K562 (cell line): ENCODE measurements around the gene ZNF805. TPM values are rescaled to one million over a fixed set of nuclear protein-coding genes. Genes with fewer than 3 reads are reported as not detected.

ENCODE experiments used
- ATAC-seq: fragments of 200-7000 bp; cut with Tn5 transposase; 3 replicates; pipeline ENCODE4 v1.9.1; 2020; ENCODE audit warnings: moderate library complexity
- BruUV-seq: library from RNA; stranded (reverse); fragments of 400-500 nt; replicated peaks from 2 replicates; lab custom pipeline; 2021; lab: Mats Ljungman, UMichigan
- CTCF ChIA-PET: fragments of 300-600 bp; formaldehyde crosslinking; extraction: SDS; loops from one replicate; lab custom pipeline; 2021; ENCODE audit warnings: low intra/inter-chr PET ratio; lab: Yijun Ruan, JAX
- POLR2A ChIA-PET: fragments of 300-600, 350-650 bp; sonication (Branson Sonifier 250); formaldehyde crosslinking; extraction: SDS; loops from one replicate; lab custom pipeline; 2021; ENCODE audit warnings: antibody characterized with exemption, inconsistent platforms; lab: Yijun Ruan, JAX
- DNase-seq, 4 experiments: peaks; one replicate each; pipeline versions ENCODE4 v3.0.0 to v3.0.0-alpha.2; 2011 to 2018; ENCODE audit warnings: low spot score in 3 of 4, mixed read lengths in 3 of 4; ENCODE audit errors: extremely low read depth in 1 of 4
- FAIRE-seq: peaks from 2 replicates; lab custom pipeline; 2011; peaks lifted over from hg19 to GRCh38; lab: Jason Lieb, UNC
- H2AFZ ChIP-seq: 2 replicates; pipeline ENCODE4 v1.6.0; 2011; ENCODE audit warnings: low read depth, low read length, control low read depth, inconsistent platforms
- H3K27ac ChIP-seq: fragments of 200-600 bp; 3 replicates; pipeline ENCODE4 v1.8.0; 2011; ENCODE audit warnings: low read depth, mild to moderate bottlenecking, control low read depth, inconsistent platforms, low read length, moderate library complexity, mixed read lengths; ENCODE audit errors: extremely low read depth
- H3K27me3 ChIP-seq, 2 experiments: fragments of 300-600 bp in 1 of 2; 2 replicates in 1 of 2; 3 replicates in 1 of 2; pipeline versions ENCODE4 v1.6.0 to v1.8.0; 2011; ENCODE audit warnings: inconsistent platforms in 2 of 2, low read length in 2 of 2, mild to moderate bottlenecking in 1 of 2, mixed read lengths in 1 of 2, moderate library complexity in 1 of 2; ENCODE audit not compliant: control insufficient read depth in 2 of 2, insufficient read depth in 2 of 2
- H3K36me3 ChIP-seq: fragments of 300-600 bp; 3 replicates; pipeline ENCODE4 v1.8.0; 2011; ENCODE audit warnings: mild to moderate bottlenecking, low read length, inconsistent platforms; ENCODE audit not compliant: control insufficient read depth, insufficient read depth
- H3K4me1 ChIP-seq, 2 experiments: fragments of 200-600 bp in 1 of 2; replicated peaks in 1 of 2; 2 replicates in 1 of 2; 3 replicates in 1 of 2; pipeline versions ENCODE4 v1.5.1 to v1.8.0; 2011; ENCODE audit warnings: inconsistent platforms in 2 of 2, low read length in 2 of 2, mild to moderate bottlenecking in 1 of 2, mixed read lengths in 1 of 2, moderate library complexity in 1 of 2; ENCODE audit not compliant: control insufficient read depth in 2 of 2, insufficient read depth in 2 of 2
- H3K4me2 ChIP-seq: 2 replicates; pipeline ENCODE4 v1.6.1; 2011; ENCODE audit warnings: low read length, control low read depth, inconsistent platforms, mixed read lengths; ENCODE audit not compliant: insufficient read depth
- H3K4me3 ChIP-seq: fragments of 200-600 bp; sonication (generic), shearing (Covaris generic); 2 replicates; pipeline ENCODE4 v1.5.1; 2016; ENCODE audit warnings: control low read depth, inconsistent platforms
- H3K79me2 ChIP-seq: fragments of 200-600 bp; 3 replicates; pipeline ENCODE4 v1.8.0; 2011; ENCODE audit warnings: low read length, inconsistent platforms; ENCODE audit not compliant: control insufficient read depth, insufficient read depth
- H3K9ac ChIP-seq, 2 experiments: 2 replicates each; pipeline versions ENCODE4 v1.6.0 to v1.6.1; 2011; ENCODE audit warnings: low read depth in 2 of 2, low read length in 2 of 2, control low read depth in 1 of 2, inconsistent platforms in 1 of 2, mild to moderate bottlenecking in 1 of 2, mixed read lengths in 1 of 2; ENCODE audit not compliant: insufficient read depth in 1 of 2
- H3K9me1 ChIP-seq: one replicate; pipeline ENCODE4 v1.6.0; 2011; ENCODE audit warnings: inconsistent platforms, mild to moderate bottlenecking, low read length, moderate library complexity; ENCODE audit not compliant: control insufficient read depth, insufficient read depth
- H3K9me3 ChIP-seq: replicated peaks from 2 replicates; pipeline ENCODE4 v1.5.1; 2011; ENCODE audit warnings: low read depth, low read length, inconsistent platforms; ENCODE audit not compliant: control insufficient read depth, insufficient read depth
- H4K20me1 ChIP-seq: replicated peaks from 2 replicates; pipeline ENCODE4 v1.6.1; 2011; ENCODE audit warnings: low read length, inconsistent platforms, mixed read lengths; ENCODE audit not compliant: control insufficient read depth, insufficient read depth
- EP400 ChIP-seq: fragments of 450-650 bp; IDR thresholded peaks from 2 replicates; pipeline ENCODE4 v1.6.1; 2017; ENCODE audit warnings: antibody characterized with exemption, mild to moderate bottlenecking, moderate library complexity
- ERF ChIP-seq: fragments of 450-650 bp; formaldehyde crosslinking; IDR thresholded peaks from 2 replicates; pipeline ENCODE4 v1.4.0; 2020; ENCODE audit warnings: mild to moderate bottlenecking, mixed read lengths
- HNRNPUL1 ChIP-seq: fragments of 200-400 bp; formaldehyde crosslinking; IDR thresholded peaks from 2 replicates; pipeline ENCODE4 v1.6.1; 2017; ENCODE audit warnings: low read length
- JUN ChIP-seq, 2 experiments: sonication (generic) in 1 of 2; formaldehyde crosslinking in 1 of 2; IDR thresholded peaks; 2 replicates each; pipeline versions ENCODE4 v1.6.1 to v1.8.0; 2012 to 2022; ENCODE audit warnings: borderline replicate concordance in 2 of 2, mild to moderate bottlenecking in 2 of 2, improper control_type of control experiment in 1 of 2, low read depth in 1 of 2, low read length in 1 of 2, missing genetic modification reagents in 1 of 2
- PURB ChIP-seq: sonication (generic); formaldehyde crosslinking; IDR thresholded peaks from 2 replicates; pipeline ENCODE4 v1.9.0; 2021; ENCODE audit warnings: low read depth, mild to moderate bottlenecking, missing genetic modification reagents
- SMARCA4 ChIP-seq: fragments of 450-650 bp; IDR thresholded peaks from 2 replicates; pipeline ENCODE4 v1.6.1; 2016
- YY1 ChIP-seq, 3 experiments: IDR thresholded peaks; 2 replicates each; pipeline ENCODE4 v1.6.1; 2011; ENCODE audit warnings: low read length in 2 of 3, mild to moderate bottlenecking in 2 of 3, moderate library complexity in 2 of 3, borderline replicate concordance in 1 of 3, control low read depth in 1 of 3, low read depth in 1 of 3; ENCODE audit not compliant: insufficient read depth in 3 of 3, insufficient replicate concordance in 2 of 3, control insufficient read depth in 1 of 3, insufficient read length in 1 of 3; ENCODE audit errors: extremely low read depth in 1 of 3
- ZNF764 ChIP-seq: fragments of 250-450 bp; sonication (Bioruptor Pico); IDR thresholded peaks from 2 replicates; pipeline ENCODE4 v1.4.0; 2020; ENCODE audit warnings: low read depth, mild to moderate bottlenecking, moderate library complexity
- WGBS: fragments of 100-300 bp; shearing (Covaris generic); methylation state at CpG from one replicate; pipeline ENCODE4 v1.1.6; 2016; ENCODE audit warnings: low coverage, mixed read lengths; ENCODE audit not compliant: insufficient coverage; ENCODE audit errors: missing lambda C conversion rate; 5-methylcytosine and 5-hydroxymethylcytosine counted together
- in situ Hi-C: fragments of 300-500 bp; cut with MboI; formaldehyde crosslinking; loops from 4 replicates; pipeline ENCODE4 v1.15.0; 2018; ENCODE audit warnings: inconsistent platforms, mixed read lengths
- intact Hi-C: fragments of 100-400 bp; cut with micrococcal nuclease; formaldehyde crosslinking; loops from 2 replicates; pipeline ENCODE4 v1.14.2; 2022
- polyA plus RNA-seq, 8 experiments: library from polyadenylated mRNA; depleted of rRNA in 4 of 8; stranded (reverse) in 5 of 8; unstranded in 3 of 8; fragments of >200 nt; fragmentation: Nextera tagmentation in 2 of 8; fragmentation: Illumina TruSeq in 1 of 8; extraction: Ambion mirVana in 2 of 8; extraction: Trizol in 1 of 8; gene quantifications; 2 replicates each; pipeline versions ENCODE4 v1.2.1 to v1.2.3, GENCODE V29; 2011 to 2014; ENCODE audit warnings: inconsistent platforms in 1 of 8, missing spikeins in 1 of 8
- total RNA-seq, 7 experiments: library from RNA; depleted of rRNA in 6 of 7; stranded (reverse); fragments of >200 nt in 6 of 7; fragmentation: Illumina TruSeq in 2 of 7; extraction: Trizol in 2 of 7; gene quantifications; 2 replicates each; pipeline versions ENCODE4 v1.2.1 to v1.2.3, GENCODE V29; 2011 to 2021; ENCODE audit warnings: low replicate concordance in 1 of 7
- TF ChIP-seq, protein P1 (sequence below), 3 experiments: fragments of 200-800 bp in 1 of 3; sonication (Bioruptor generic) in 1 of 3; sonication (generic) in 1 of 3; formaldehyde crosslinking in 1 of 3; IDR thresholded peaks; 2 replicates each; pipeline versions ENCODE4 v1.6.1 to v1.8.0; 2016 to 2022; ENCODE audit warnings: mild to moderate bottlenecking in 2 of 3, missing compliant biosample characterization in 2 of 3, missing genetic modification characterization in 2 of 3, missing genetic modification reagents in 1 of 3
- TF ChIP-seq, protein P2 (sequence below): fragments of 250-450 bp; sonication (Bioruptor Pico); IDR thresholded peaks from 2 replicates; pipeline ENCODE4 v1.8.0; 2022; ENCODE audit warnings: inconsistent platforms
- TF ChIP-seq, protein P3 (sequence below): fragments of 250-450 bp; sonication (Bioruptor Pico); IDR thresholded peaks from 2 replicates; pipeline ENCODE4 v1.4.0; 2020; ENCODE audit warnings: mild to moderate bottlenecking, moderate library complexity

The ZNF805 gene
- total and polyA plus RNA-seq, 9 of the 15 experiments (the other 6 are each of a cell fraction or from before 2014, with no cell fraction given): 0.32 to 6.7 (median 3.9) TPM

DNA sequence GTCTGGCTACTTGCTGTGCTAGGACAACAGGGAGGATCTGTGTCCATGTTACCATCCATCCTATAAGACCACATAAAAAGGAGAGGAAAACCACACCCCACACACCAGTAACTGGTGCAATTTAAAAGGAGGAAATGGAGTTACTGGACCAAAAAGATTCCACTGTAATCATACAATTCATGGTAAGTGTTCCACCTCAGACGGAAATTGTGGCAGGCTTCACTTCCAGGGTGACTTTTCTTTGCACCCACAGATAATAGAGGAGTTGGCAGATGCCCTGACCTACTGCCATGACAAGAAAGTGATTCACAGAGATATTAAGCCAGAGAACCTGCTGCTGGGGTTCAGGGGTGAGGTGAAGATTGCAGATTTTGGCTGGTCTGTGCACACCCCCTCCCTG lies 7.2 kb upstream of the ZNF805 start (continued):
- TF ChIP-seq, protein P1, sequence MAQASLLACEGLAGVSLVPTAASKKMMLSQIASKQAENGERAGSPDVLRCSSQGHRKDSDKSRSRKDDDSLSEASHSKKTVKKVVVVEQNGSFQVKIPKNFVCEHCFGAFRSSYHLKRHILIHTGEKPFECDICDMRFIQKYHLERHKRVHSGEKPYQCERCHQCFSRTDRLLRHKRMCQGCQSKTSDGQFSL (CRISPR knock-in tag; IDR thresholded peaks at IDR 0.05): no peak
- TF ChIP-seq, protein P1 (tag; IDR thresholded peaks at IDR 0.05): no peak
- TF ChIP-seq, protein P2, sequence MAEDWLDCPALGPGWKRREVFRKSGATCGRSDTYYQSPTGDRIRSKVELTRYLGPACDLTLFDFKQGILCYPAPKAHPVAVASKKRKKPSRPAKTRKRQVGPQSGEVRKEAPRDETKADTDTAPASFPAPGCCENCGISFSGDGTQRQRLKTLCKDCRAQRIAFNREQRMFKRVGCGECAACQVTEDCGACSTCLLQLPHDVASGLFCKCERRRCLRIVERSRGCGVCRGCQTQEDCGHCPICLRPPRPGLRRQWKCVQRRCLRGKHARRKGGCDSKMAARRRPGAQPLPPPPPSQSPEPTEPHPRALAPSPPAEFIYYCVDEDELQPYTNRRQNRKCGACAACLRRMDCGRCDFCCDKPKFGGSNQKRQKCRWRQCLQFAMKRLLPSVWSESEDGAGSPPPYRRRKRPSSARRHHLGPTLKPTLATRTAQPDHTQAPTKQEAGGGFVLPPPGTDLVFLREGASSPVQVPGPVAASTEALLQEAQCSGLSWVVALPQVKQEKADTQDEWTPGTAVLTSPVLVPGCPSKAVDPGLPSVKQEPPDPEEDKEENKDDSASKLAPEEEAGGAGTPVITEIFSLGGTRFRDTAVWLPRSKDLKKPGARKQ (CRISPR knock-in tag): no peak
- TF ChIP-seq JUN (IDR thresholded peaks at IDR 0.05; ENCODE audit: borderline replicate concordance, low read depth, low read length) (no peak), JUN (CRISPR knock-in tag; IDR thresholded peaks at IDR 0.05; ENCODE audit: borderline replicate concordance) (no peak)

DNA sequence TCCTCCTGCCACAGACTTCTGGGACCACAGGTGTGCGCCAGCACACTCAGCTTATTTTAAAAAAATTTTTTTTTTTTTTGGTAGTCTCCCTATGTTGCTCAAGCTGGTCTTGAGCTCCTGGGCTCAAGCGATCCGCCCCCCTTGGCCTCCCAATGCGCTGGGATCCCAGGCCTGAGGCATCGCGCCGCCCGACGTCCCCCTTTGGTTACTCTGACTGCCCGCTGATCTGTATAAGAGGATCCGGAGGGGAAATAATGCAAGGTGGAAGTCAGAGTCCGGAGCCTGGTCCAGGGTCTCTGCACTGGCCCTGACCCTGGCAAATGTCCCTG lies 486 bp upstream of the ZNF805 start:
- intact Hi-C loops (loop anchor here (5.0 kb wide), 1 partner anchor 42 kb away; the partner anchor contains the start of gene ZNF460), in situ Hi-C loops (no loop called here)
- WGBS: 96% methylated on average over 9 of the region's 12 CpGs
- peaks cover 14% of the 10 kb centered on the region; the same call in 2 of the 3 replicates for H3K36me3 ChIP-seq
- H3K4me3 ChIP-seq: peak overlapping the region; percentile 63; the same call in 1 of the 2 replicates
- no peak for ATAC-seq
- H3K9me1 ChIP-seq: no peaks in the 10 kb centered on the region
- POLR2A ChIA-PET: interaction anchor here (0.6 kb wide), 1 partner anchor 12 kb away, joined by 3 read pairs; no protein-coding TSS in a partner anchor
- H3K9ac ChIP-seq: peak overlapping the region in 1 of 2 experiments; percentile 85; a peak in 1 of 4 replicates
- H4K20me1 ChIP-seq: no peaks in the 10 kb centered on the region
- H2AFZ ChIP-seq: peak overlapping the region; percentile 97
- peaks cover 4% of the 10 kb centered on the region; the same call in 1 of the 2 replicates for H3K9me3 ChIP-seq
- peak overlapping the region; percentile 84; the same call in 2 of the 3 replicates for H3K27ac ChIP-seq
- peaks cover 26% of the 10 kb centered on the region for H3K79me2 ChIP-seq
- no TSS peak for BruUV-seq
- peak overlapping the region; percentile 94 for H3K4me2 ChIP-seq
- peak in 1 of 4 experiments; percentile 15 for DNase-seq
- peaks cover 7 to 10% of the 10 kb centered on the region in 2 experiments; a peak in 4 of 5 replicates for H3K4me1 ChIP-seq
- no peaks in the 10 kb centered on the region for H3K27me3 ChIP-seq
- TF ChIP-seq YY1 (IDR thresholded peaks at IDR 0.05; ENCODE audit: borderline replicate concordance in 1 of 3, control insufficient read depth in 1 of 3, extremely low read depth in 1 of 3, insufficient read depth in 3 of 3, insufficient read length in 1 of 3, insufficient replicate concordance in 2 of 3, low read depth in 1 of 3, low read length in 2 of 3) (no peak), ERF (CRISPR knock-in tag) (no peak), PURB (CRISPR knock-in tag) (no peak), SMARCA4 (no peak), EP400 (no peak), ZNF764 (CRISPR knock-in tag) (no peak), HNRNPUL1 (no peak)
- TF ChIP-seq, protein P3, sequence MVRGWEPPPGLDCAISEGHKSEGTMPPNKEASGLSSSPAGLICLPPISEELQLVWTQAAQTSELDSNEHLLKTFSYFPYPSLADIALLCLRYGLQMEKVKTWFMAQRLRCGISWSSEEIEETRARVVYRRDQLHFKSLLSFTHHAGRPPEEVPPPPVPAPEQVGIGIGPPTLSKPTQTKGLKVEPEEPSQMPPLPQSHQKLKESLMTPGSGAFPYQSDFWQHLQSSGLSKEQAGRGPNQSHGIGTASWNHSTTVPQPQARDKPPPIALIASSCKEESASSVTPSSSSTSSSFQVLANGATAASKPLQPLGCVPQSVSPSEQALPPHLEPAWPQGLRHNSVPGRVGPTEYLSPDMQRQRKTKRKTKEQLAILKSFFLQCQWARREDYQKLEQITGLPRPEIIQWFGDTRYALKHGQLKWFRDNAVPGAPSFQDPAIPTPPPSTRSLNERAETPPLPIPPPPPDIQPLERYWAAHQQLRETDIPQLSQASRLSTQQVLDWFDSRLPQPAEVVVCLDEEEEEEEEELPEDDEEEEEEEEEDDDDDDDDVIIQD (CRISPR knock-in tag): no peak
- TF ChIP-seq, all 486 proteins: peak for 0
- CTCF ChIA-PET: no interaction called here
- FAIRE-seq: no peak
